LHCN-M2 (cell line): Measurements from ENCODE around the gene MAGI1. TPM values are rescaled to one million over a fixed set of nuclear protein-coding genes. Genes with fewer than 3 reads are reported as not detected.
A peak's percentile ranks its signal among the peaks of the same experiment; 100 is the strongest.

Experiments used
- DNase-seq: peaks from one replicate; pipeline ENCODE4 v3.0.0-alpha.2; 2012; ENCODE audit warnings: low read depth
- total RNA-seq: library from RNA; depleted of rRNA; stranded (reverse); fragments of >200 nt; gene quantifications from 2 replicates; pipeline ENCODE4 v1.2.3, GENCODE V29; 2014

MAGI1 gene
- total RNA-seq, 1 experiment from 2014 or later = 5.5 TPM

DNA sequence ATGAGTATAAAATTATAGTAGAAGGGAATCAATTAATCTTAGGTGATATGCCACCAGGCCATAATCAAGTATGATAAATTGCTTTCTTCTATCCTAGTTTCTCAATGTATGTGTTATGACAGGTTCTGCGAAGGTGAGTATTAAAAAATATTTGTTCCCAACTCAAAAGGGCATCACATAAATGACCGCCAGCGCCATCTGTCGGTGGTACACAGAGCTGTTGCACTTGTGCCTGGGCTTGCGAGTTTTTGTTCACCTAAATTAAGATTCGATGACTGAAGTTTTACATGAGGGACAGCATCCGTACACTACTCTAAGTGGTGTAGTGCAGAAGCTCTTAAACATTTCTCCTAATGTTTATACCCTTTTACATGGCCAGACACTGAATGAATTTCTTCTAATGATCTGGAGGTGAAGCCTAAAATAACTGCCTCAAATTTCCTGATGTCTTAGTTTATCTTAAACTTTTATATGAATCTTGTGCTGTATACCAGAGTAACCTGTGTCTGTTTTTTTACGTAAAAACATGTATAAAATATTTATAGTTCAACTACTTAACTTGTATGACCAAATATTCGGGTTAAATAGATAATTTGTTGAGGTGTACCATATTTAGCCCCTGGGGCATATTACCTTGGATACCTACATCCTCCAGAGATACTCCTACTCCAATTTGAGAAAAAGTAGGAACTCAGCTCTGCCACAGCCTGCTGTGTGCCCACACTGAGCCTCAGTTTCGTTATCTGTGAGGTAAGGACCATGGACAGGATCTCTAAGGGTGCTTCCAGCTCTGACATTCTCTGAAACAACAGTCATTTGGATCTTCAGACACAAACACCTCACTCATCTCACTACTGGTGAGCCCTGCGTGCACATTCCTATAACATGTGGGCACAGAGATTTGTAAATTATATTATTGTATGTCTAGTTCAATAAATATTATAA, 365.6 kb downstream of the MAGI1 start:
- peak; percentile 39 for DNase-seq

GRCh38 chr3:65672061-65672460, 366.7 kb downstream of the MAGI1 start:
- no peak for DNase-seq

DNA sequence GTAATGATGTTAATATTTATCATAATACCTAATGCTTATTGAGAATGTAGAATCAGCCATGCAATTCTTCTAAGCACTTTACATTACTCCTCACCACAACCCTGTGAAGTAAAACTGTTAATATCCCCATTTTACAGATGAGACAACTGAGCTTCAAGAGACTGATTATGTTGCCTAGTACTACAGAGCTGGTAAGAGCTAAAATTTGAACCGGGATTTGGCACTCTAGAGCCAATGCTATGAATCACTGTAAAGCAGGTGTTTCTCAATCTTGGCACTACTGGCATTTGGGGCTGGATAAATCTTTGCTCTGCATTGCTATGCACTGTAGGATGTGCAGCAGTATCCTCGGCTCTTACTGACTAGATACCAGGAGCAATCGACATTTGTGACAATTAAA, 367.7 kb downstream of the MAGI1 start:
- DNase-seq = peak; percentile 22

GRCh38 chr3:65669163-65669875, 369.4 kb downstream of the MAGI1 start:
- no peak for DNase-seq

GRCh38 chr3:65667963-65668362, 370.8 kb downstream of the MAGI1 start:
- DNase-seq = no peak

GRCh38 chr3:65666448-65667091, 372.1 kb downstream of the MAGI1 start:
- DNase-seq = no peak

GRCh38 chr3:65665915-65666314, 372.8 kb downstream of the MAGI1 start:
- no peak for DNase-seq

GRCh38 chr3:65664931-65665330, 373.8 kb downstream of the MAGI1 start:
- no peak for DNase-seq

GRCh38 chr3:65664446-65664845, 374.3 kb downstream of the MAGI1 start:
- DNase-seq = no peak

DNA sequence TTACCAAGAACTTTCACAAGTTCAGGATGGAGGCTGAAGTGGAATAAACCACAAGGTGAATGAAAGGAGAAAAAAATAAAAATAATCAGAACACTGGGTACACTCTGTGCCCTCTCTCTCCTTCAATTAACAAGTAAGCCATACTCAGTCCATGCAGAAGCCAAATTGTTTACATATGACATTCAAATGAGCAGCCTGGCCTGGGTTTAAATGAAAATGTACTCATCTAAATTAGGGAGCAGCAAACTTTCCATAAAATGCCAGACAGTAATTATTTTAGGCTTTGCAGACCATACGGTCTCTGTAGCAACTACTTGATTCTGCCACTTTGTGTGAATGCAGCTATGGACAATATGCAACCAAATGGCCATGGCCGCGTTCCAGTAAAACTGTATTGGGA, 376.6 kb downstream of the MAGI1 start:
- DNase-seq = no peak

GRCh38 chr3:65660000-65660598, 378.6 kb downstream of the MAGI1 start:
- DNase-seq = no peak

DNA sequence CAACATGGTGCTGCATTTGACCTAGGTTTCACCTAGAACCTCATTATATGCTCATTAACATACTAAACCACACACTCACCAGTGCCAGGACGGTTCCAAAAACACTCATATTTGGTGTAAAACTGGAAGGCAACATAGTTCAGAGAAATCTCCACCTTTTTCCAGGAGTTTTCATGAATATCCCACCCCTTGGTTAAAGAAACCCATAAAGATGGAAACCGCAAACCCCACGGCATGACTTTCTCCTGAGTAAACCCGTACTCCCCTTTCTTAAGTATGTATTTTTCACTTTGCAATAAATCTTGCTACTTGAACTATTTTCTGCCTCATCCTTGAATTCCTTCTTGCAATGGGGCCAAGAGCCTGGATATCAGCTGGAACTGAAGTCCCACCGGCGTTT, 379.3 kb downstream of the MAGI1 start:
- no peak for DNase-seq

DNA sequence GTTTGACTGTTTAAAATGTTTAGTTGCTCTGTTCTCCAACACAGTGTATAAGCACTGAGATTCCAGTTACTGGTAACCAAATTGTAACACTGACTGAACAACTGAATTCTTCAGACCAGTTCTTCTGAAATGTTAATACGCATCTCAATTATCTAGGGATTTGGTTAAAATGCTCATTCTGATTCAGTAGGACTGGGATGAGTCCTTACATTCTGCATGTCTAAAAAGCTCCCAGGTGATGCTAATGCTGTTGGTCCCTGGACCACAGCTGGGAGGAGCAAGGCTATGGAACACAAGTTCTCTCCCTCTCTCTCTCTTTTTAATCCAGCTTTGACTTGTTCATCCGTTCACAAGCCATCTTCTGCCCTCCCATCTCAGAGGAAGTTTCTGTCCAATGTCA, 380.3 kb downstream of the MAGI1 start:
- no peak for DNase-seq

GRCh38 chr3:65655061-65655460, 383.7 kb downstream of the MAGI1 start:
- DNase-seq = no peak

- DNase-seq = no peak
These were observed 385.0 kb downstream of the MAGI1 start for GRCh38 chr3:65653731-65654130.

- no peak for DNase-seq
These were observed 388.5 kb downstream of the MAGI1 start for GRCh38 chr3:65650247-65650646.

DNA sequence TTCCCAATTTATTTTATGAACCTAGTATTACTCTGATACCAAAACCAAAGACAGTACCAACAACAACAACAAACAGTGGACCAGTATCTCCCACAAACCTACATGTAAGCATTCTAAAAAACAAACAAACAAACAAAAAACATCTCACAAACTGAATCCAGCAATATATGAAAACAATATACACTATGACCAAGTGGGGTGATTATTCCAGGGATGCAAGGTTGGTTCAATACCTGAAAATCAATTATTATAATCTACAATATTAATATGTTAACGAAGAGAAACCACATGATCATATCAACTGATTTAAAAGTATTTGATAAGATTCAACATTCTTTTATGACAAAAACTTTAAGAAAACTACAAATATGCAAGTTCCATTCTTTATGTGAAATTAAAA, 391.3 kb downstream of the MAGI1 start:
- no peak for DNase-seq

DNA sequence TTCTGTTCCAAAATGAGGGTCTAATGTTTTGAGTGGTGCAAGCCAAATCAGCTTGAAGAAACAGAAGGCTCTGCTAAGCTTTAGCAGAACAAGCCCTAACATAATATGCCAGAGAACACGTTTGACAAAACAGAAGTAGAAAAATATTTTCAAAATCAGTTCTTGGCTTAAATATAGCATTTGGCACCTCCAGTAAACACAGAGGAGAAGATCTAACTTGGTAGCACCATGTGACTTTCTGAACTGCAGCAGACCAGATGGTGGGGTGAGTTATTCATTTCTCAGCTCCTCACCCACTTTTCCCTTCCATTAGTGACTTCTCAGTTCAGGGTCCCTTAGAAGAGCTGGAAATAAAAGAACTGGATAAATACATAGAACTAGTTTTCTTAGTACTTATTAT, 395.8 kb downstream of the MAGI1 start:
- DNase-seq = no peak

DNA sequence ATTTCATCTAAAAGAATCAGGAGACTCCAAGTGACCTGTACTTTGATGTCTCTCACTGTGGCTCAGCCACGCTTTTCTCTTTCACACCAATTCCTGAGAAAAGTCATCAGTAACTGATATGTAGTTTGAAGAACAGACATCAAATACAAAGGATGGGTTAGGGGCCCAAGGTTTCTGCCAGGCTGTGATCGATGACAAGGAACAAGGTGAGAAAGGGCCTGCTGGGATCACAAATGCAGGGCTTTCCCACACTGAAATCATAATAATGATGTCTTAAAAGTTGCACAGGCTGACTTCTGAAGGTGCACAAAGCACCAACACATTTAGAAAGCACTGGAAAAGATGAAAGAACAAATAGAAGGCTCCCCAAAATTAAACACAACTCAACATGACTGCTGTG, 396.9 kb downstream of the MAGI1 start:
- DNase-seq = no peak

GRCh38 chr3:65641045-65641444, 397.7 kb downstream of the MAGI1 start:
- DNase-seq = no peak

DNA sequence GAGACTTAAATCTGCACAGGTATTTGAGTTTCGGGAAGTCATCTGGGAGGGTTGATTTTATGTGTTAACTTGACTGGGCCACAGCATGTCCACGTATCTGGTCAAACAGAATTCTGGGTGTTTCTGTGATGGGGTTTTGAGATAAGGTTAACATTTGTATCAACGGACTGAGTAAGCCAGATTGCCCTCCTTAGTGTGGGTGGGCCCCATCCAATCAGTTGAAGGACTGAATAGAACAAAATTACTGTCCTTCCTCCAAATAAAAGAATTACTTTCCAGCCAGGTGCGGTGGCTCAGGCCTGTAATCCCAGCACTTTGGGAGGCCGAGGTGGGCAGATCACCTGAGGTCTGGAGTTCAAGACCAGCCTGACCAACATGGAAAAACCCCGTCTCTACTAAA, 399.3 kb downstream of the MAGI1 start:
- DNase-seq = no peak

GRCh38 chr3:65638301-65638700, 400.4 kb downstream of the MAGI1 start:
- DNase-seq = no peak
